ENCODE results near the gene SCNN1A. TPM values are rescaled to one million over a fixed set of nuclear protein-coding genes. Genes with fewer than 3 reads are reported as not detected.

SCNN1A gene
- total and polyA plus RNA-seq, 2 of the 4 experiments (the other 2 are of a cell fraction): 0.41 TPM; not detected in 1

DNA sequence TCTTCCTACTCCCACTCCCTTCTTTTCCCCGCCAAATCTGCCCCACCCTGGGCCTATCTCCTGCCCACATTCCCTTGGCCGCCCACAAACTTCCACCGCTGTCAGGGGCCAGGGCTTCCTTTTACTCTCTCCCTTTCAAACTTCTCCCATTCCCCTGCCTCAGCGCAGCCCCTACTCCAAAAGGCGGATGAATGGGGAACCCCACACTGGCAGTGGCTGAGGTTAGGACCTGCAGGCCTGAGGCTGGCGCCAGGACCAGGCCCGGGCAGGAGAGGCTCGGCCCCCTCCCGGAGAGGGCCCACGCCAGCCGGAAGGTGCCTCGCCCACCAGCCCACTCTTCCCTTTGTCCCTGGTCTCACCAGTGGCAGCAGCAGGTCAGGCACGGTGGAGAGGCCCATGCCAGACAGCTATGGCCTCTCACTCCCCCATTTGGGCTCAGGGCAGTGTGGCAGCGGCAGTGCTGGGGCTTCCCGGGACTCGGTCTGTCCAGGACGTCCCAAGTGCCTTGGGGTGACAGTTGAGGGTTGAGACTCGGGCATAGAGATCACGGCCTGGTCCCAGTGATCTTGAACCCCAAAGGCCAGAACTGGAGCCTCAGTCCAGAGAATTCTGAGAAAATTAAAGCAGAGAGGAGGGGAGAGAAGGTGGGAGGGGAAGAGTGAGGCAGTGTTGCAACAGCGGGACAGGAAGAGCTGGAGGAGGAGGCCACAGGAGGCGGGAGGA is 33.8 kb downstream of the SCNN1A start, which contains the start of gene TNFRSF1A:
Gene TNFRSF1A (minus strand): TSS at position 660 of the 723 bp plus-strand sequence. CDS start 262 bp downstream, at position 398.
- TSS peak; percentile 55 for BruUV-seq (replicated peaks)
- TF ChIP-seq MAFK (IDR thresholded peaks at IDR 0.05; ENCODE audit: low read depth, low read length) (no peak), MAZ (IDR thresholded peaks at IDR 0.05; ENCODE audit: borderline replicate concordance, low read depth, low read length) (peak; percentile 85), CEBPB (IDR thresholded peaks at IDR 0.05; ENCODE audit: low read depth, low read length) (peak; percentile 99), BHLHE40 (IDR thresholded peaks at IDR 0.05; ENCODE audit: low read depth, low read length) (no peak), POLR2A (IDR thresholded peaks at IDR 0.05; ENCODE audit: low read depth, low read length) (no peak; the same call in 1 of the 2 replicates), CHD1 (IDR thresholded peaks at IDR 0.05; ENCODE audit: low read depth, low read length) (no peak), RAD21 (IDR thresholded peaks at IDR 0.05; ENCODE audit: low read length) (peak; percentile 17; the same call in 1 of the 2 replicates), NFE2L2 (IDR thresholded peaks at IDR 0.05; ENCODE audit: low read depth, low read length) (no peak; the same call in 1 of the 2 replicates), MXI1 (IDR thresholded peaks at IDR 0.05; ENCODE audit: borderline replicate concordance, low read depth, low read length) (0 out of 2 replicates have a peak, but pooled peaks have one; percentile 37), SMC3 (IDR thresholded peaks at IDR 0.05; ENCODE audit: low read depth, low read length) (no peak), RCOR1 (IDR thresholded peaks at IDR 0.05; ENCODE audit: insufficient replicate concordance, low read length) (no peak)
- TF ChIP-seq, protein P1, sequence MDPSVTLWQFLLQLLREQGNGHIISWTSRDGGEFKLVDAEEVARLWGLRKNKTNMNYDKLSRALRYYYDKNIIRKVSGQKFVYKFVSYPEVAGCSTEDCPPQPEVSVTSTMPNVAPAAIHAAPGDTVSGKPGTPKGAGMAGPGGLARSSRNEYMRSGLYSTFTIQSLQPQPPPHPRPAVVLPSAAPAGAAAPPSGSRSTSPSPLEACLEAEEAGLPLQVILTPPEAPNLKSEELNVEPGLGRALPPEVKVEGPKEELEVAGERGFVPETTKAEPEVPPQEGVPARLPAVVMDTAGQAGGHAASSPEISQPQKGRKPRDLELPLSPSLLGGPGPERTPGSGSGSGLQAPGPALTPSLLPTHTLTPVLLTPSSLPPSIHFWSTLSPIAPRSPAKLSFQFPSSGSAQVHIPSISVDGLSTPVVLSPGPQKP (IDR thresholded peaks at IDR 0.05; ENCODE audit: borderline replicate concordance, low read depth, low read length): no peak
- TF ChIP-seq, protein P2, sequence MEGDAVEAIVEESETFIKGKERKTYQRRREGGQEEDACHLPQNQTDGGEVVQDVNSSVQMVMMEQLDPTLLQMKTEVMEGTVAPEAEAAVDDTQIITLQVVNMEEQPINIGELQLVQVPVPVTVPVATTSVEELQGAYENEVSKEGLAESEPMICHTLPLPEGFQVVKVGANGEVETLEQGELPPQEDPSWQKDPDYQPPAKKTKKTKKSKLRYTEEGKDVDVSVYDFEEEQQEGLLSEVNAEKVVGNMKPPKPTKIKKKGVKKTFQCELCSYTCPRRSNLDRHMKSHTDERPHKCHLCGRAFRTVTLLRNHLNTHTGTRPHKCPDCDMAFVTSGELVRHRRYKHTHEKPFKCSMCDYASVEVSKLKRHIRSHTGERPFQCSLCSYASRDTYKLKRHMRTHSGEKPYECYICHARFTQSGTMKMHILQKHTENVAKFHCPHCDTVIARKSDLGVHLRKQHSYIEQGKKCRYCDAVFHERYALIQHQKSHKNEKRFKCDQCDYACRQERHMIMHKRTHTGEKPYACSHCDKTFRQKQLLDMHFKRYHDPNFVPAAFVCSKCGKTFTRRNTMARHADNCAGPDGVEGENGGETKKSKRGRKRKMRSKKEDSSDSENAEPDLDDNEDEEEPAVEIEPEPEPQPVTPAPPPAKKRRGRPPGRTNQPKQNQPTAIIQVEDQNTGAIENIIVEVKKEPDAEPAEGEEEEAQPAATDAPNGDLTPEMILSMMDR (conservative IDR thresholded peaks at IDR 0.05; ENCODE audit: low read depth, low read length): no peak
- TF ChIP-seq, protein P3, sequence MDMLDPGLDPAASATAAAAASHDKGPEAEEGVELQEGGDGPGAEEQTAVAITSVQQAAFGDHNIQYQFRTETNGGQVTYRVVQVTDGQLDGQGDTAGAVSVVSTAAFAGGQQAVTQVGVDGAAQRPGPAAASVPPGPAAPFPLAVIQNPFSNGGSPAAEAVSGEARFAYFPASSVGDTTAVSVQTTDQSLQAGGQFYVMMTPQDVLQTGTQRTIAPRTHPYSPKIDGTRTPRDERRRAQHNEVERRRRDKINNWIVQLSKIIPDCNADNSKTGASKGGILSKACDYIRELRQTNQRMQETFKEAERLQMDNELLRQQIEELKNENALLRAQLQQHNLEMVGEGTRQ (IDR thresholded peaks at IDR 0.05; ENCODE audit: low read depth, low read length): no peak

More for the DNA sequence above, 33.8 kb downstream of the SCNN1A start, which contains the start of gene TNFRSF1A:
- Histone ChIP-seq H3K56ac (ENCODE audit: extremely low read depth, insufficient read depth, low read length) (peak within 1 kb of the TSS; percentile 97), H3K9me3 (ENCODE audit: control insufficient read depth, insufficient read depth, low read length) (no peaks in the 10 kb centered on the region), H2AK5ac (ENCODE audit: low read depth, low read length) (peak within 1 kb of the TSS; percentile 98), H4K8ac (ENCODE audit: low read depth in 2 of 2, low read length in 2 of 2) (peak within 1 kb of the TSS; percentile 94 to 99), H2BK5ac (ENCODE audit: low read depth, low read length, poor library complexity, severe bottlenecking) (peak within 1 kb of the TSS; percentile 98), H3K4me1 (ENCODE audit: control insufficient read depth, insufficient read depth, low read length) (peaks cover 46% of the 10 kb centered on the region), H3K4ac (ENCODE audit: low read depth, low read length) (peak within 1 kb of the TSS; percentile 99), H3K27me3 (ENCODE audit: control insufficient read depth, insufficient read depth, low read length) (no peaks in the 10 kb centered on the region), H3K4me3 (ENCODE audit: insufficient read depth, low read depth, low read length) (peak within 1 kb of the TSS; percentile 86), H3K23ac (ENCODE audit: low read depth, low read length) (peak within 1 kb of the TSS; percentile 100), H2BK15ac (ENCODE audit: low read depth, low read length) (peak within 1 kb of the TSS; percentile 99), H4K91ac (ENCODE audit: insufficient read depth, low read depth, low read length) (peak within 1 kb of the TSS; percentile 98), H3K4me2 (ENCODE audit: low read depth, low read length) (peak within 1 kb of the TSS; percentile 96), H3K14ac (replicated peaks; ENCODE audit: low read depth, low read length) (peak within 1 kb of the TSS; percentile 97), H3K27ac (ENCODE audit: insufficient read depth, low read length) (peak within 1 kb of the TSS; percentile 98), H2AK9ac (replicated peaks; ENCODE audit: low read depth, low read length, poor library complexity) (peak within 1 kb of the TSS; percentile 98), H4K20me1 (ENCODE audit: insufficient read depth, low read length) (peaks cover 46% of the 10 kb centered on the region), H2AFZ (replicated peaks; ENCODE audit: low read length, poor library complexity) (peak within 1 kb of the TSS; percentile 91), H3K36me3 (ENCODE audit: control insufficient read depth, insufficient read depth, low read length) (peaks cover 15% of the 10 kb centered on the region; the same call in 1 of the 2 replicates), H3K9me1 (ENCODE audit: insufficient read depth, low read length) (peaks cover 47% of the 10 kb centered on the region), H2BK20ac (ENCODE audit: low read depth, low read length) (peak within 1 kb of the TSS; percentile 98), H3K79me1 (ENCODE audit: low read depth in 1 of 2, low read length in 2 of 2) (peaks cover 6 to 66% of the 10 kb centered on the region in 2 experiments; a peak in 2 of 4 replicates), H3K9ac (ENCODE audit: low read depth, low read length) (peak within 1 kb of the TSS; percentile 99), H2BK120ac (ENCODE audit: low read depth, low read length) (peak within 1 kb of the TSS; percentile 97), H3K18ac (ENCODE audit: low read depth, low read length) (peak within 1 kb of the TSS; percentile 90), H4K5ac (ENCODE audit: low read depth, low read length) (peak within 1 kb of the TSS; percentile 78)
- intact Hi-C loops (cut with micrococcal nuclease): loop anchor here (2.0 kb wide), 1 partner anchor 81 kb away; no protein-coding TSS in a partner anchor
- dilution Hi-C loops (cut with HindIII; ENCODE audit: low sequenced_read_pairs, unreplicated experiment): no loop called here
- in situ Hi-C loops (cut with MboI; ENCODE audit: low sequenced_read_pairs): no loop called here
- ChIA-PET POLR2A (ENCODE audit: unreplicated experiment) (no interaction called here), CTCF (interaction anchor here (1.2 kb wide), 1 partner anchor 15 kb away, joined by 4 read pairs; no protein-coding TSS in a partner anchor)
- 0% methylated on average over 4 of the region's 21 CpGs; no CpG with 5 or more reads in 1 of the 2 experiments for WGBS, 2 experiments (ENCODE audit: extremely low coverage in 2 of 2, insufficient read length in 1 of 2)
- ATAC-seq (ENCODE audit: low read depth): peak; percentile 61
- peak; percentile 85 for DNase-seq

Measured in IMR-90 (cell line).